ENCODE measurements around the gene LIX1L. TPM values are rescaled to one million over a fixed set of nuclear protein-coding genes. Genes with fewer than 3 reads are reported as not detected.

Gene LIX1L
- polyA plus RNA-seq (2014; cell fraction: cytosol; rRNA removed), result 22.4 and 25.6 TPM in 2 replicates
- 3.5 and 6.5 TPM in 2 replicates for polyA plus RNA-seq (2014; cell fraction: nucleus; rRNA removed)

DNA sequence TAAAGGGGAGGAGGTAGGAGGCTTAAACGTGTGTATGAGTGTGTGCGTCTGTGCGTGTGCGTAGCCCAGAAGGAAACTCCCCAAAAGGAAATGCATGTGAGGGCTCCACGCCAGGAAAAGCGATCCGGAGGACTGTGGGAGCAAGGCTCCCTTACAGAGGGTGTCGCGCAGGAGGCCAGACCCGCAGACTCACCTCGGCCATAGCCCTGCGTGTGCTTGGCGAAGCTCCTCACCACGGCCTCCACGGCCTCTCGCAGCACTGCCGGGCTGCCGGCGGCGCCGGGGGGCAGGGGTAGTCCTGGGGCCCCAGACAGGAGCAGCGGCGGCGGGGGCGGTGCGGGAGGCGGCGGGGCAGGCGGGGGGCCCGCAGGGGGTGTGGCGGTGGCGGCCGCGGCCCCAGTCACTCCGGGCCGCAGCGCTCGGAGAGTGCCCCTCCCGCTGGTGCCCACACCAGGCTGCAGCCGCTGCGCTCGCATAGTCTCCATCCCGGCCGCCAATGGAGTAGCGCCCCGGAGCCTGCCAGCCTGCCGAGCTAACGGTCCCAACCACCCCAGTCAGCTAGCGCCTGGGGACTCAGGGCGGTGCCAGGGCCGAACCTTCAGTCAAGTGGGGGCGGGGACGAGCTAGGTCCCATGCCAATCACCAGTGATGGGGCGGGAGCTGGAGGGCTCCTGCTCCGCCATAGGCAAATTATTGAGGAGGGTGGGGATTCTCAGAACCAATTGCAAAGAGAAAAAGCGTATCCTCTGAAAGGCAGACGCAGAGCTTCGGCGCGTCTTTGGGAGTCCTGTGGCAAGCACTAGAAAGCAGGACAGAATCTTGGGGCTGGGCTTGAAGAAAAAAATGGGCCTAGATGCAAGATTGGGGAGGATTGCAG is at the start of gene LIX1L:
TSS of gene LIX1L (minus strand) at position 575 of the 877 bp plus-strand sequence. CDS start at position 485, 90 bp downstream.
- DNase-seq (ENCODE audit: low spot score), result peak; percentile 98

DNA sequence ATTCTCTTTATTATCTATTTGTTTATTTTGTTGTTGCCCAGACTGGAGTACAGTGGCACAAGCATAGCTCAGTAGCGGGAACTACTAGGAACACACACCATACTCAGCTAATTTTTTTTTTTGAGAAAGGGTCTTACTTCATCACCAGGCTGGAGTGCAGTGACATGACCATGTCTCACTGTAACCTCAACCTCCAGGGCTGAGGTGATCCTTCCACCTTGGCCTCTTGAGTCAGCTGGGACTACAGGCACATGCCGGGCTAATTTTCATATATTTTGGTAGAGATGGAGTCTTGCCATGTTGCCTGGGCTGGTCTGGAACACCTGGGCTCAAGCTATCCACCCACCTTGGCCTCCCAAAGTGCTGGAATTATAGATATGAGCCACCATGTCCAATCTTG is 43.9 kb upstream of the LIX1L start:
- DNase-seq (ENCODE audit: low spot score), result no peak

DNA sequence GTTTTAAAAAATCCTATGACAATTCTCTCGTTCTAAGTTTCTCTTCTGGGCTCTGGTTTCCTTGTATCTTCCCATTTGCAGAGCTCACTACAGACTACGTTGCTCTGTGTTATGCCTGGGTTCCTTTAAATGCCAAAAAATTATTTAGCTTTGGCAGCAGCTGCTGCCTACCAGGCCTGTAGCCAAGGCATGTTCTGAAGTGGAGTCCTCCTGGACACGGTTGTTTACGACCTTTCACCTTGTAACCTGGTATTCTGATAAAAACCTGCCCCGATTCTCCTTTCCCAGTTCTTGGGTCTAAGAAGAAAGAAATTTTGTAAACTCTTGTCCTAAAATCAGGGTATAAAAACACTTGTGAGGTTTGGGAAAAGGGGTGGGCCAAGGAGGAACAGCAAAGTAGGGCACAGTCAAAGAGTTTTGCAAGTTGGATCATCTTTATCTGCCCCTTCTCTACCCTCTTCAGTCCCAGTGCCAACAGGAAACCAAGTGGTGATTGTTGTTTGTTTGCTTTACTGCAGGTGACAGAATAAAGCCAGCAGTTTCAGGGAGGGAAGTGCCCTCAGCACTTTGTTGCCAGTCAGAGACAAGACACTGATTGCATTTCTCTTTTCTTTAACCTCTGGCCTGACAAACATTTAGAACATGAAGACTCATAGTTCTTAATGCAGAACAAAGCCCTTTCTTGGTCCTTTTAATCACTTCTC is 41.7 kb upstream of the LIX1L start:
- no peak for DNase-seq (ENCODE audit: low spot score)

DNA sequence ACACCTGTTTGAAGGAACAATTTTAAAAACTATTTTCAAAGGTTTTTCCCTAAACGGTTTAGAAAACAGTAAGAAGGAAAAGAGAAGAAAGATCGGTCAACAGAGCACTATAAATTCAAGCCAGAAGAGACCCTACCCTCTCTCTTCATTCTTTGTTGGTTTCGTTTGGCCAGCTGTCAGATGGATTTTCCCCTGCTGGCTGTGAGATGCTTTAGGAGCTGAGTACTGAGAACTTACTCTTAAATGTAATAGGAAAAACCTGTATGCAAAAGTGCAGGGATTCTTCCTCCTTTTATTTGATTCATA is 39.9 kb upstream of the LIX1L start:
- DNase-seq (ENCODE audit: low spot score), result no peak

DNA sequence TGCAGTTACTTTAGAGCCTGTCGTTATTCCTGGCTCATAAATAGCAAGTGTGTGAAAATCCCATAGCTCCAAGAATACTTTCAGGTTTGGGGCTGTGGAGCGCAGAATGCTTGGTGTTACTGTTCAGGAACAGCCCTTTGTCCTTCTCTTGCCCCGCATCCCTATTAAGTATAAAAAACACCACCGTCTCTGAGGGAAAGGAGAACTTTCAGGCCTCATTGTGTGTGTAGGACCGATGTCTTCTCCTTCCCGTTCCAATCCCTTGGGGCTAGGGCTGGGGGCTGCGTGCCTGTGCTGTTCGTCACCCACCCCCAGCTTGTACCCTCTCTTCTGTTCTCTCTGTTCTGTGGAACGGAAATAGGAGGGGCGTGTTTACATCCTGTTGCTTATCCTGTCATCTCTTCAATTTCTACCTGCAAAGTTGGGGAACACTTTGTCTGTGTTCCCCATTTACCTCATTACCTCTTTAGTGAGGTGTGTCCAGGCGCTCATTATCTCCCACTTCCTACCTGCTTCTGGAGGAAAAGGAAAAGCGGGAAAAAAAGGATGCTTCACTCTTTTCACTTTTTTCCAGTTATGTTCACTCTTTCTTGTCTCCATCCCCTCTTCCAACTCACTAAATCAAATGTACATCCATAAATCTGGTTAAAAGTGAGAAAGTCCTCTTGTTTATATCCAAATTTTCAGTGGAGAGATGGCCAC is 39.4 kb upstream of the LIX1L start:
- no peak for DNase-seq (ENCODE audit: low spot score)

DNA sequence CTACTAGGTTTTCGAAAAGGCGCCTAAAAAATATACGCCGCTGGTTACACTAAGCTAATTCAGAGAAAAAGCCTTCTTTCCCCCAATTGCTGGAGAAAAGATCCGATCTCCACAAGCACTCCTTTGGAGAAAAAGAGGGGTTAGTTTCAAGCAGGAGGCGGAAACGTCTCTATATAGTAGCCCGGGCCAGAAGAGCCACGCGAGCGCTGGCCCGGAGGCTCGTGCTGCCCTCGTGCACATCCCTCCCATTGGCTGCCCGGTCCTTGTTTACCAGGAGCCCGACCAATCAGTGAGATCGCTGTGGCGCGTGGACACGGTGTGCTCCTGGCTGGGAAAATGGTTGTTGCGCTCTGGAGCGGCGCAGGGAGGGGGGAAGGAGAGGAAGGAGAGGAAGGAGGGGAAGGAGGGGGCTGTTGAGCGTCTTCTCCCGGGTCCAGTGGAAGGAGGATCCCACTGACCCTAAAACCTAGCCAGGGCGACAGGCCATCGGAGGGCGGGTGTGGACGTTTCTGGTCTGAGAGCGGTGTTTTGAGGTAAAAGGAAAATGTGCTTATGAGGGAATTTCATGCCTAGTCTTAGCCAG is 38.7 kb upstream of the LIX1L start, which contains the start of gene TXNIP:
TSS of gene TXNIP (minus strand) at position 147 of the 583 bp plus-strand sequence. CDS start 313 bp downstream, outside the sequence.
- DNase-seq (ENCODE audit: low spot score), result peak; percentile 99

DNA sequence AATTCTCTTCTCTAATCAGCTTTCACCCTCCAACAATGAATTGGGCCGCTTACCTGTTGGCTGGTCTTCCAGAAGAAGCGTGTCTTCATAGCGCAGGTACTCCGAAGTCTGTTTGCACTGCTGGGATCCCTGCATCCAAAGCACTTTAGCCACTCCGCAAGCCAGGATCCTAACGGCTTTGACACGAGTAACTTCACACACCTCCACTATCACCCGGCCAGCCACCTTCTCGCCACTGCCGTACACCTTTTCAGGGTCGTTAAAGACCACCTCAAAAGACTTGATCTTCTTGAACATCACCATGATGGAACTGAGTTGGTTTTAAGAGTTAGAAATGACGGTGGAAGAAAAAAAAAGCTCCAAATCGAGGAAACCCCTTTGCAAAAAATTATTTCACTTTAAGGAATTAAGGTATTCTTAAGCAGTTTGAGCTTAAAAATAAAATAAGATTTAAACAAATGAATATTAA is 38.2 kb upstream of the LIX1L start:
- DNase-seq (ENCODE audit: low spot score), result no peak

DNA sequence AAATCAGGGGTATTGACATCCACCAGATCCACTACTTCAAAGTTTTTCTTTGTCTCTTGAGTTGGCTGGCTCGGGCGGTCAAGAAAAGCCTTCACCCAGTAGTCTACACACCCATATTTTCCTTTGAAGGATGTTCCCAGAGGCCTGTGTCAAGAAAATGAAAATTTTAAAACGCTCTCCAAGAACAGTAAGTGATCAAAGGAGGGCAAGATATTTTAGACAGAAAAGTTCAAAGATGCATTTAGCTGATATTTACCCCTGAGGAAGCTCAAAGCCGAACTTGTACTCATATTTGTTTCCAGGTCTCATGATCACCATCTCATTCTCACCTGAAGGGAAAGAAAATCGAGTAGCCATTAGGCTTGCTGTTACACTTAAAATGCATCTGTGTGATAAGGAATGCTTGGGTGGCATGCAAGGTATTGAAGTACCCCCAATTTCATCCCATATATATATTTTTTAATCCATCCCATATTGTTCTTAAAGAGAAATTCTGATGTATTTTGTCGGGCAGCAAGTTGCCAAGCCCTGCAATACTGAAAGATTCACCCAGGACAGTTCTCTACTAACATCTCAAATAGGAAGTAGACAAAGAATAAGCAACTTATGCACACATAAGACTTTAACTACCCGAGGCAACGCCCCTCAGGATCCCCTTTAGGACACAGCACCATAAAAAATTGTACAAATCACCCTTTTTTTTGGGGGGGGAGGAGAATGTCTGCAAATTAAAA is 37.5 kb upstream of the LIX1L start:
- no peak for DNase-seq (ENCODE audit: low spot score)

DNA sequence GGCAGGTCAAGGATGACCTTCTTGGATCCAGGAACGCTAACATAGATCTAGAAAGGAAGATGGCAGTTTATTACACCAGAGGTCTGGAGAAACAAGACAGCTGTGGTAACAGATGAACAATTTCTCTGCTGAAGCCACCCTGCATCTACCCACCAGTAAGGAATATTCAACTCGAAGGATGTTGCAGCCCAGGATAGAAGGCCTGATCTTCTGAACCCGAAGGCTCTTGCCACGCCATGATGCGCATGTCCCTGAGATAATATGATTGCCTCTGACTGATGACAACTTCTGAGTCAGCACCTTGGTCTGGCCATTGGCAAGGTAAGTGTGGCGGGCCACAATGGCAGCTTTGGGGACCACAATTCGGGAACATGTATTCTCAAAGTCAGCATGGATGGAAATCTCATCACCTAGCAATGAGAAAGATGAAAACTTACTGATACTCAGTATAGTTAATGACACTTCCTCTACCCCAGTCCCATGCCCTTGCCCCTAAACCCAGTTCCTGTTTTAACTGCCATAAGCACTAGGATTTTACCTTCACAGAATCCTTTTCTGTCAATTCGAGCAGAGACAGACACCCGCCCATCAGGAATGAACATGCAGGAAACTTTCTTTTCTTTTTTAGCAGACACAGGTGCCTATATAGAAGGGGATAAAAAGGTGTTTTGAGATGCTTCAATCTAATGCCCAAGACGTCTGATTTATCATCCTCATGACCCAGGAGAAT is 36.7 kb upstream of the LIX1L start:
- DNase-seq (ENCODE audit: low spot score), result no peak

DNA sequence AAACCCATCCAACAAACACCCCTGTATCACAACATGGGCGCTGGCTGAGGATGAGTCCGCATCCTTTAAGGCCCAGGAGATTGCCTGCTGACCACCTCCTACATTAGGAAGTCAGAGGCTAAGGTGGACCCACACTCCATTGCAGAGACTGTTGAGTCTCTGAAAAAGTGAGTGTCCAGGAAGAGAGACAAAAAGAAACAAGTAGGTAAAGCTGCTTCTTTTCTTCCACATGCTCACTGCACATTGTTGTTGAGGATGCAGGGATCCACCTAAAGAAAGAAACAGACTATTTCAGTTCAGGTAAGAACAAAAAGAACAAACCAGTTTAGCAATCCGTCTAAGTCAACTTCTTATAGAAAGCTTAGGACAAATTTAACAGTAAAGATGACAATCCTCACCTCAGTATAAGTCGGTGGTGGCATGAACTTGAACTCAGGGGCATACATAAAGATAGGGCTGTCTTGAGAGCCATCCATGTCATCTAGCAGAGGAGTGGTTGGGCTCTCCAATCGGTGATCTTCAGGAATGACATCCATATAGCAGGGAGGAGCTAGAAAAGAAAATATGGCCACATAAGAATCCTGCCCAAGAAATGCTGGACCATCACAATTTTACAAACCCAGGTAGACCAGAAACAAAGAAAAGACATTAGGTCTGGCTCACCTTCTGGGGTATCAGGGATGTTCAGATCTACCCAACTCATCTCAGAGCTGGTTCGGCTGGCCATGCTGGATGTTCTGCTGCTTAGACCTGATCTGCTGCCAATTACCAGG is 36.0 kb upstream of the LIX1L start:
- DNase-seq (ENCODE audit: low spot score), result no peak

DNA sequence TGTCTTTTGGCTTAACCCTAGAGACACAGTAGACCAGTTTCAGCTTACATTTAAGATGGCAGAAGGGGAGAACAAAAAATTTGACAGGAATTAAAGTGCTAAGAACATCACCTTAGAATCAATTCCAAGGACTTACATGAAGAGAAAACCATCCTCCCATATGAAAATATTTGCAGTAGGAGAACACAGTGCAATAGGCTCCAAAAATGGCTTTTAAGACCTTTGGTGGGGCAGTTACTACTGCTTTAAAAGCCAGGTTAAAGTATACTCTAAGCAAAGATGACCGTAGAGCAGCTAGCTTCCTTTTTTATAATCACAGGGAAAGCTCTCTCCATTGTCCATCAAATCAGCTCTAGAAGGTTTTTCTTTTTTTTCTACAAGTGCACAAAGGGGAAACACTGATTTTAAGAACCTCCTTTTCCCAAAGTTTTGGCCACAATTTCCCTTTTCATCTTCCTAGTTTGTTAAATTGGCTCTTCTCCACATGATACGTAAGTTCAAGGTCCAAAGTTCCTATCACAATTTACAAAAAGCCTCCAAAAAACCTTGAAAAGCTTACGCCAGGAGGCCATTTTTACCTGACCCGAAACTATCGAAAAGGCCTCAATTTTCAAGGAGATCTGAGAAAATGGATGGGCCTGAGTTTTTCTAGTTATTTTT is 35.3 kb upstream of the LIX1L start:
- no peak for DNase-seq (ENCODE audit: low spot score)

DNA sequence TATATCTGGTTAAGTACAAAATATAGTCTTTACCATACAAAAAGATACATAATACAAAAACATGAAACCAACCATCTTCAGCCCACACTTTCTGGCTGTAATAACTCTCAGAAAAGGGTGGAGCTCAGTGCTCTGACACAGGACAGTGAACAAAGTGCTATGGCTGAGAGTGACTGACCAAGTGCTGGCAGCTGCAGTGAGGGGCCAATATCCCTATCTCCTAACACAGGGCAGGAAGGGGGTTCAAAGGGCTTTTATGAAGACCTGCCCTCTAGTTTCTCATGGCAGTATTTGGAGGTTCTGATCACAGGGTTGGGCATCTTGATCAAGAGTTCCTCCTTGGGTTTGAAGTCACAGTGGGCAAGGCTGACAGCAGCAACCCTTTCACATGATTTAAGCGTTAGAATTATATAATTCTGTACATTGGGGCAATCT is 34.7 kb upstream of the LIX1L start:
- no peak for DNase-seq (ENCODE audit: low spot score)

DNA sequence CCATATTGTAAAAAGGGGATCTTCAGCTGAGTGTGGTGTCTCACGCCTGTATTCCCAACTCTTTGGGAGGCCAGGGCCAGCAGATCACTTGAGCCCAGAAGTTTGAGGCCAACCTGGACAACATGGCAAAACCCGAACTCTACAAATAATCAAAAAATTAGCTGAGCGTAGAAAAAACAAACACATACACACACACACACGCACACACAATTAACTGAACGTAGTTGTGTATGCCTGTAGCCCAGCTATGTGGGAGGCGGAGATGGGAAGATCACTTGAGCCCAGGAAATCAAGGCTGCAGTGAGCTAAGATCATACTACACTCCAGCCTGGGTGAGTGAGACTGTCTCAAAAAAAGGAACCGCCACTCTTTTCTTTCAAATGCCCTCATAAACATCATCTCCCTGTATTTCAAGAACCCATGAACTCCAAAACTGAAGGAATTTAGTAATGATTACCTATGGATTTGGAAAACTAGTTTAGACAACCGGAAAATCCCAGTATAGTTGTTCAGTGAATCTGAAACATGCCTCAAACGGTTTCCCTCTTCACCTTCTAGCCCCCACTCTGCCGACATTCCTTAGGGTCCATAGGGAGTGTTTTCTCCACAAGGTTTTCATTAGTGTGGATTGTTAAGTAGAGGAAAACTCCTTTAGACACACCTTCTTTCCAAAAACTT is 34.1 kb upstream of the LIX1L start:
- no peak for DNase-seq (ENCODE audit: low spot score)

DNA sequence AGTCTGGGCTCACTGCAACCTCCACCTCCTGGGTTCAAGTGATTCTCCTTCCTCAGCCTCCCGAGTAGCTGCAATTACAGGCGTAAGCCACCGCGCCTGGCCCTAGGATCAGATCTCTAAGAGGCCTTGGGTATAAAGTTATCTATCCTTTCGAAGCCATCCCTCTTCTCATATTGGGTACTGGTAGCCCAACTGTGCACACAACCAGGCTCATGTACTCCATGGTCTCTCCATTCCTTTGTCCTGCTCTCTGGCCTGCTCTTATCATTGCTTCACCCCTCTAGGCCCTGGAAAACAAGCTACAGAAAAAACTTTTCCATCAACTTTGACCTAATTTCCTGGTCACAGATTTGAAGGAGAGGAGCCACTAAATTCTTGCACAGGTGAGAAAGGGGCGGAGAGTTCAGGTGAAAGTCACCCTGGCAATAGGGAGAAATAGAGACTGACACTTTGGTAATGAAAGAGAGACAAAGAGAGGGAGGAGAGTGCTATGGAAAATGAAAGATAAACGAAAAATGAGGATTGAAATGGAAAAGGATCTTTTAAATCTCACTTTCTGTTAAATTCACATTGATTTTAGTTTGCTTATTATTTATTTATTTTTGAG is 32.5 kb upstream of the LIX1L start:
- DNase-seq (ENCODE audit: low spot score), result no peak

DNA sequence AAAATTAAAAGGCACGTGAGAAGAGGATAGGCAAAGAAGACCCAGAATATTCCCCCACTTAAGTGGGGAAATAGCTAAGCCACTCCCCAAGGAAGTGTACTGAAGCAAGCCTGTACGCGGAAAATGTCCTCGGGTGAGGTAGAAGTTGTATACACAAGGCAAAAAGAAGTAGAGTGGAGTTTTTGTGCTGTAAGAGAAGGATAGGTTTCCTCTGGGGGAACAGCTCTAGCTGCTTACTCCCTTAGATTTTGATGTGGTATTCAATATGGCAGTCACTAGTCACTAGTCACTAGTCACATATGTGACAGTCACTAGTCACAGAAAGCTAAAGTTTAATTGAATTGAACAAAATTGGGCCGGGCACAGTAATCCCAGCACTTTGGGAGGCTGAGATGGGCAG is 31.0 kb upstream of the LIX1L start:
- no peak for DNase-seq (ENCODE audit: low spot score)

DNA sequence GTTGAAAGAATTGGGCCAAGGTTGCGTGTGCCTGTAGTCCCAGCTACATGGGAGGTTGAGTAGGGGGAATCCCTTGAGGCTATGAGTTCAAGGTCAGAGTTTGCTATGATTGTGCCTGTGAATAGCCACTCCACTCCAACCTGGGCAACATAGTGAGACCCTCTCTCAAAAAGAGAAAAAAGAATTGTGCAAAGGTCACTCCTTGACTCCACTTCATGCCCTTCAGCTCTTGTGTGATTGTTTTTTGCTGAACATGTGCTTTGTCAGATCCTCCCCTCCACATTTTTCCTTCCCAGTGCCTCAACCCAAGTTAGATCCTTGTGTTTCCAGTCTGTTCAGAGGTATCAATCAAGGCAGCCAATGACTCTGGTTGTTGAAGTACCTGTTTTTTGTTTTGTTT is 30.1 kb upstream of the LIX1L start:
- no peak for DNase-seq (ENCODE audit: low spot score)

DNA sequence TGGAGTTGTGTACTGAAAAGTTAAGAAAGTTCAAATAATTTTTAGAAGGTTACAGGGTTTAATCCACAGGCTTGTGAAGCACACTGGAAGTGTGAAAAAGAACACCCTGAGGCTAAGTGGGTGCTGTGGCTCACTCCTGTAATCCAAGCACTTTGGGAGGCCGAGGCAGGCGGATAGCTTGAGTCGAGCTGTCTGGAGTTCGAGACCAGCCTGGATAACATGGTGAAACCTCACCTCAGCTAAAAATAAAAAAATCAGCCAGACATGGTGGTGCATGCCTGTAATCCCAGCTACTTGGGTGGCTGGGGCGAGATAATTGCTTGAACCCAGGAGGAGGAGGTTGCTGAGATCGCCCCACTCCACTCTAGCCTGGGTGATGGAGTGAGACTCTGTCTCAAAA is 28.7 kb upstream of the LIX1L start:
- DNase-seq (ENCODE audit: low spot score), result no peak

Measured in SK-N-DZ (cell line).